SIG-M5 treated with dmso at 0.1 percent for 504 hours (cell line): ENCODE data around the gene ADCK2.
A peak's percentile ranks its signal among the peaks of the same experiment; 100 is the strongest.
"Not testable (repeated sequence)": the region's sequence is repeated elsewhere in the genome, so short reads cannot be mapped to it uniquely, and the experiment has no call there.

Source experiments
- DNase-seq: peaks from one replicate; lab custom pipeline; 2025; ENCODE audit not compliant: unreplicated experiment; lab: John Stamatoyannopoulos, UW

Gene ADCK2

GRCh38 chr7:140673774-140674155 lies 1.0 kb downstream of the ADCK2 start:
- no peak for DNase-seq

DNA sequence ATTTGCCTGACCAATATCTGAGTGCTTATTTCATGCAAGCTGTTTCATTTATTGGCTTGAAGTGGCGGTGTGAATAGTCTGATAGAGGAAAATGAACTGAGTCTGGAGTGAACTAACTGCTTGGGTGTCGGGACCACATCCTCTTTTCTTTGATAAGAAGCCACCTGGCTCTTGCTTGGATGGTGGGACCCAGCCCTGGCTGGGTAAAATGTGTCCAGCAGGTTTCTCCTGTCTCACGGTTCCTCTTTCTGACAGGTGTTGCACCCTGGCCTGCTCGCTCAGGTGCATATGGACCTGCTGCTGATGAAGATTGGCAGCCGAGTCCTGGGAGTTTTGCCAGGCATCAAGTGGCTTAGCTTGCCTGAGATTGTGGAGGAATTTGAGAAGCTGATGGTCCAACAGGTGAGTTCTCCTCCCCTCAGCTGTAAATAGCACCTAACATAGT lies 1.6 kb downstream of the ADCK2 start:
- peak; percentile 22 for DNase-seq

DNA sequence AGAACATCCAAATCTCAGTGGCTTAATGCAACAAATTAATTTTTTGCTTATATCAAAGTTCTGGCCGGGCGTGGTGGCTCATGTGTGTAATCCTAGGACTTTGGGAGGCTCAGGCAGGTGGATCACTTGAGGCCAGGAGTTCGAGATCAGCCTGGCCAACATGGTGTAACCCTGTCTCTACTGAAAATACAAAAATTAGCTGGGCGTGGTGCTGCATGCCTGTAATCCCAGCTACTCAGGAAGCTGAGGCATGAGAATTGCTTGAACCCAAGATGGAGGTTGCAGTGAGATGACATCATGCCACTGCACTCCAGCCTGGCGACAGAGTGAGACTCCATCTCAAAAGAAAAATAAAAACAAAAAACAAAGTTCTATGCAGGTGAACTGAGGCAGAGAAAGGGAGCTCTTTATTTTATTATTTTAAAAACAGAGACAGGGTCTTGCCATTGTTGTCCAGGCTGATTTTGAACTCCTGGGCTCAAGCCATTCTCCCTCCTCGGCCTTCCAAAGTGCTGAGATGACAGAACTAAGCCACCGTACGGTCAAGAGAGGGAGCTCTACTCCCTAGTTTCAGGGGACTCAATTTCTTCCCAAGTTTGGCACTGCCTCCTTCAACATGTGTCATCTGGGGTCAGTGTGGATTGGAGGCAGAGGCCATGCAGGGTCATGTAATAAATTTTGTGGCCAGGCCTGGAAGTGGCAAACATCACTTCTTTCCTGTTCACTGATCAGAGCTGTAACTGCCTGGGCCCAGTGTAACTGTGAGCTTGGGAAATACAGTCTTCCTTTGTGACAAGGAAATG lies 2.4 kb downstream of the ADCK2 start:
- peak; percentile 30 for DNase-seq

GRCh38 chr7:140675726-140676125 lies 3.0 kb downstream of the ADCK2 start:
- DNase-seq: no peak

DNA sequence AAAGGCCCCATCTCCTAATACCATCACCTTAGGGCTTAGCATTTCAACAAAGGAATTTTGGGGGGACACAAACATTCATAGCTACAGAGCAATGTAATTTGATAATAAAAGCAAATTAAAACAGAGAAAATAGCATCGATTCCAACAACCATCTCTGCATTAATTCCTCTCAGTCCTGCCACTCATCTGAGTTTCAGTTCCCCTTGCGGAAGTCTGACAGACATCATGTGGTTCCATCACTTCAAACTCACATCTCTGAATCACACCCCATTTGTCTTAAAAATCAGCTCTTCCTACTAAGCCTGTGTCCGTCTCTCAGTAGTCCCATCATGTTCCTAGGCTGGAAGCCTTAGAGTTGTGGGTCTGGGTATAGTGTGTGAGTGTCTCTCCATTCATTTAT lies 3.6 kb downstream of the ADCK2 start:
- peak; percentile 55 for DNase-seq

GRCh38 chr7:140676956-140677355 lies 4.2 kb downstream of the ADCK2 start:
- not testable (repeated sequence) for DNase-seq

DNA sequence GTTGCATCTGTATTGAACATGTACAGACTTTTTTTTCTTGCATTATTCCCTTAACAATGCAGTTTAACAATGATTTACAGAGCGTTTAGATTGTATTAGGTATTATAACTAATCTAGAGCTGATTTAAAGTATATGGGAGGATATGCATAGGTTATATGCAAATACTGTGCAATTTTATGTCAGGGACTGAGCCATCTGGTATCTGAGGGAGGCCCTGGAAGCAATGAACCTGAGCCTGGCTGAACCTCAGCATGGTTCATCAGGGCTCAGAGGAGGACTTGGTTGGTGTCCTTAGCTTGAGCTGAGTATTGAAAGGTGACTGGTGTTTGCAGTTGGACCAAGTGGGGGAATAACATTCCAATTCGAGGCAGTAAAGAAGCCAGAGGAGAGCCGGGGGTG lies 4.8 kb downstream of the ADCK2 start:
- no peak for DNase-seq

DNA sequence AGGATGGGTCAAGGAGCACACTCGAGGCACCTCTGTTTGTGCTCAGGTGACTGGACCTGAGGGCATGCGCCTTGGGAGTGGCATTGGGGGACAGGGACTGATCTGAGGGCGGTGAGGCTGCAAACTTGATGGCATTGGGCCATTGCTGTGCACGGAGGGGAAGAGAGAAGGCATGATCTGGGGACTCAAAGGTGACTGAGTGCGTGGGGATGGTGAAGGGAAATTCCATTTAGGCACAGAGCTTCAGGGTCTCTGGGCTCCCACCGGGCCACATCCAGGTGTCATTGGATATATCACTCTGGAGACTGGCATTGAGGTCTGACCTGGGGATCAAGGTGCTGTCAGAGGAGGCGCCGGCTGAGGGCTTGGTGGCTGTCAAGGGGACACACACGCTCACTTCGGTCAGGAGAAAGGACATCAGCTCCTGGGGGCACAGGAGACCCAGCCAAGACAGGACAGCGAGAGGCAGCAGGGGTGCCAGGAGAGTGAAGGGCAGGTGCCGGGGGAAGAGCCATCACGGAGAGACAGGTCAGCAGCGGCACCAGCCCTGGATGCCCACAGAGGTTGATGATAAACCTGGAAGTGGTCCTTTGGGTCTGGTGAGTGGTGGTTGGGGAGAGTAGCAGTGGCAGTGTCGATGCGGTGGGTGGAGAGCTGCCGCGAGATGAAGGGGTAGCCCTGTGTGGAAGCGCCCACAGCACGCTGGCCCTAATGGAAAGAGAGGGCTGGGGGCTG lies 5.5 kb downstream of the ADCK2 start:
- DNase-seq: no peak

GRCh38 chr7:140678816-140679130 lies 6.0 kb downstream of the ADCK2 start:
- no peak for DNase-seq

- no peak for DNase-seq
These were observed 6.4 kb downstream of the ADCK2 start for GRCh38 chr7:140679186-140679585.

DNA sequence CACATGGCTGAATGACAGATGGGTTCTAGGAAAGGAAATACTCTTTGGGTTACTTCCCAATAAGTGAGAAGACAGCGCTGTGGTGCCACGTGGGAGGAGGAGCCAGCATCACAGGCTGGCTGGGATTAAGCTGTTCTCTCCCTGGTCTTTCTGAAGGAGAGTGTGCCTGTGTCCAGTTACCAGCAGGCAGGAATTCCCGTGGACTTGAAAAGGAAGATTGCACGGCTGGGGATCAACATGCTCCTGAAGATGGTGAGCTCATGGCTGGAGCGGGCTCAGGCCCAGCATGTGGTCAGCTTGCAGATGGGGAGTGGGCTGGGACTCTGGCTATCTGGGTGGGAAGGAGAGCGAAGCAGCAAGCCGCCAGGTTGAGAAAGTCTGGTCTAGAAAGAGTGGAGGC lies 8.1 kb downstream of the ADCK2 start:
- no peak for DNase-seq

- DNase-seq: no peak
These were observed 9.0 kb downstream of the ADCK2 start for GRCh38 chr7:140681766-140682165.

DNA sequence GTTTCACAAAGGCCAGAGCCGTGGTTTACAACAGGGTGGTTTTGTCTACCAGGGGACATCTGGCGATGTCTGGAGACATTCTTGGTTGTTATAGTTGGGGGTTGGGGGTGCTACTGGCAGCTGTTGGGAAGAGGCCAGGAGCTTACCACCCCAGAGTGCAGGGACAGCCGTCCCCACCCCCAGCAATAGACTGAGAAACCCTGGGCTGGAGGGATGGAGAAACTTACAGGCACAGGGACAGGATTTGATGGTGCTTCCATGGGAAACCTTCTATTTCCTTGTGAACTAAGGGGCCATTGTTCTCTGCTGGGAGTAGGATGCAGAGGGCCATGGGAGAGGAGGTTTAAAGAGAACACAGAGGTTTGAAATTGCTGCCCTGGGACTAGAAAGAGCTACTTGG lies 10.9 kb downstream of the ADCK2 start:
- DNase-seq: no peak

GRCh38 chr7:140684066-140684950 lies 11.6 kb downstream of the ADCK2 start:
- DNase-seq: no peak

GRCh38 chr7:140685407-140686087 lies 12.8 kb downstream of the ADCK2 start:
- DNase-seq: no peak

DNA sequence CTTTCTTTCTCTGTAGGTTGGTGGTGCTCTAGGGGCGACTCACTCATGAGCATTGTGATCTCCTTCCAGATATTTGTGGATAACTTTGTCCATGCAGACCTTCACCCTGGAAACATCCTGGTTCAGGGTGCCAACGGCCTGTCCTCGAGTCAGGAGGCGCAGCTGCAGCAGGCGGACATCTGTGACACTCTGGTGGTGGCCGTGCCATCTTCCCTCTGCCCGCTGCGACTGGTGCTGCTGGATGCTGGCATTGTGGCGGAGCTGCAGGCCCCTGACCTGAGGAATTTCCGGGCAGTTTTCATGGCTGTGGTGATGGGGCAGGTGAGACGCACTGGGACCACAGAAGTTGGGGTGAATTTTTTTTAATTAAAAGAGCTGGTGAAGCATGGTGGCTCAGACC lies 14.2 kb downstream of the ADCK2 start:
- DNase-seq: no peak

- DNase-seq: no peak
These were observed 15.6 kb downstream of the ADCK2 start for GRCh38 chr7:140688341-140688740.

DNA sequence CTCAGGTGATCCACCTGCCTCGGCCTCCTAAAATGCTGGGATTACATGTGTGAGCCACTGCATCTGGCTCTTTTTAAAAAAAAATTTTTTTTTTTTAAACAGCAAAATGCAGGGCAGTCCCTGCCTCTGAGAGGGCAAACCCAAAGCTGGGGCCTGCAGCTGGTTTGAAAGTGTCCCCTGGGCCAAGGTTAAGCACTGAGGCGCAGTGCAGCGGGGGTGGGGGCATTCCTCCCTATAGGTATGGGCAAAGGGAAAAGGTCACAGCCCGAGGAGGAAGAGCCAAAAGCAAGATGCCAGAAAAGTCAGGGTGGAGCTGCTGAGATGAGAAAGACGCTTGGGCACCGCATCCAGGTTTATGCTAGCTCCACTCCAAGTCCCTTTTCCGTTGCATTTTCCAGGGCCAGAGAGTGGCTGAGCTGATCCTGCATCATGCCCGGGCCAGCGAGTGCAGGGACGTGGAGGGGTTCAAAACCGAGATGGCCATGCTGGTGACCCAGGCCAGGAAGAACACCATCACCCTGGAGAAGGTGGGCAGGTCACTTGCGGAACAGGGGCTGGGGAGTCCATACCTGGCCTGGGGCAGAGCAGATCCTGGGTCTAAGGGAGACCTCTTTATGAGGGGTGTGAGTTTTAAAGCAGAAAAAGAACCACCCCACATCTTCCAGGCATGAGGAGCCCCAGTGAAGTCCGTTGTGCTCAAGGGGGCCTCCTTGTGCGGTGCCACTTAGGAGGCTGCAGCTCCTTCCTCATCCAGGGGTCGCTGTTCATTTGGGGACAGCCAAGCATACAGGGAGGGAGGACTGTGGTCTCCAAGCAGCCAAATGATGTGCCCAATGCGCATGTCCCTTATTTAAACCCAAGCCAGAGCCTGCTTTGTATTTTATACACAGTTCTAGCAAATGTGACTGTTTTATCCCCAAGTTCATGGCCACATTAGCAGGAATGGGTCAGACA lies 16.7 kb downstream of the ADCK2 start:
- no peak for DNase-seq

DNA sequence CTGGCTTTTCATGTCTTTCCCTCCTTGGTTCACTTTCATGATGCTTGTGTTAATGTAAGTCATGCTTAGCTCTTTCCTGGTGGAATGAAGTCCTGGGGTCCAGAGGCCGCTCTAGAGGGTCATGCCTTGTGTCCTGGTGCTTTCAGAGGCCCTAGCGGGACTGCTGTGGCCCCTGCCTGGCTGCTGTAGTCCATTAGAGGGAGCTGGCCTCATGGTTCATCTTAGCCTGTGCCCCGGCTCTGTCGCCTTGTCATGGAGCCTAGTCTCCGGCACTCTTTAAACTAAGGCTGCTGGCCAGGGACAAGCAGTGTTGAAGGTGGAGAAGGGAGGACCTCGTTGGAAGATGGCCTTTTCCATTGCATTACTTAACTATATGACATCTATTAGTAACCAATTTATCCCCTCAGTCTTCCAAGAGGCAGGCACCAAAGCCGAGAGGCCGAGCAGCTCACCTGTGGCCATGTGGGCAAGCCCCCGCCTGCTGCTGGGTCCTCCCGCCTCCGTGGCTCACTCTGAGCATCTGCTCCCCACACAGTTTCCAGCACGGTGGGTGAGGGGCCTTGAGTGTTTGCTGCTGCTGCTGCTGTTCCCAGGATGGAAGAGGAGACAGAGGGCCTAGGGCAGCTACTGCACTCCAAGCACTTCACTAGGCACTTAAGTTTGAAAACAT lies 18.8 kb downstream of the ADCK2 start:
- no peak for DNase-seq
